H1 (cell line): ENCODE data around the gene NEK9. TPM values are rescaled to one million over a fixed set of nuclear protein-coding genes. Genes with fewer than 3 reads are reported as not detected.

Experiments used
- CTCF ChIA-PET: fragments of 300-600 bp; sonication (Branson Sonifier 250); formaldehyde crosslinking; loops from one replicate; lab custom pipeline; 2021; ENCODE audit not compliant: partially characterized antibody; lab: Charles Lee
- POLR2A ChIA-PET: fragments of 300-600 bp; sonication (Branson Sonifier 250); formaldehyde crosslinking; loops from one replicate; lab custom pipeline; 2021; ENCODE audit warnings: inconsistent platforms; ENCODE audit not compliant: partially characterized antibody; lab: Charles Lee
- DNase-seq, 2 experiments: peaks; one replicate each; pipeline versions ENCODE4 v3.0.0 to v3.0.0-alpha.2; 2010 to 2022; ENCODE audit warnings: low spot score in 2 of 2, low read depth in 1 of 2, mixed read lengths in 1 of 2
- FAIRE-seq: peaks from 2 replicates; lab custom pipeline; 2011; peaks lifted over from hg19 to GRCh38; lab: Jason Lieb, UNC
- H2AFZ ChIP-seq: 2 replicates; pipeline ENCODE4 v1.8.1; 2012; ENCODE audit warnings: low read length, inconsistent platforms
- H2AK5ac ChIP-seq: 2 replicates; pipeline ENCODE4 v1.6.1; 2013; ENCODE audit warnings: low read depth, low read length
- H2BK120ac ChIP-seq: replicated peaks from 2 replicates; pipeline ENCODE3; 2013; ENCODE audit warnings: low read depth, low read length, inconsistent platforms
- H2BK12ac ChIP-seq: 2 replicates; pipeline ENCODE4 v1.6.1; 2013; ENCODE audit warnings: low read depth, low read length
- H2BK15ac ChIP-seq: 2 replicates; pipeline ENCODE4 v1.6.1; 2013; ENCODE audit warnings: low read length
- H2BK20ac ChIP-seq: 2 replicates; pipeline ENCODE4 v1.6.1; 2013; ENCODE audit warnings: low read length
- H2BK5ac ChIP-seq: 2 replicates; pipeline ENCODE4 v1.6.1; 2013; ENCODE audit warnings: low read depth, low read length
- H3K14ac ChIP-seq: 2 replicates; pipeline ENCODE4 v1.6.1; 2013; ENCODE audit warnings: inconsistent platforms; ENCODE audit not compliant: insufficient read length
- H3K18ac ChIP-seq: 2 replicates; pipeline ENCODE4 v1.6.1; 2013; ENCODE audit warnings: low read length; ENCODE audit errors: extremely low read depth
- H3K23ac ChIP-seq: 2 replicates; pipeline ENCODE4 v1.6.1; 2013; ENCODE audit warnings: inconsistent platforms; ENCODE audit not compliant: insufficient read length
- H3K23me2 ChIP-seq: 2 replicates; pipeline ENCODE4 v1.6.1; 2013; ENCODE audit warnings: low read depth, low read length
- H3K27ac ChIP-seq: 2 replicates; pipeline ENCODE4 v1.6.1; 2011; ENCODE audit warnings: low read depth, low read length, inconsistent platforms
- H3K27me3 ChIP-seq, 4 experiments: replicated peaks in 1 of 4; 1 replicate in 1 of 4; 2 replicates in 3 of 4; pipeline versions ENCODE4 v1.6.1 to v1.8.1; 2011 to 2013; ENCODE audit warnings: low read length in 3 of 4, mild to moderate bottlenecking in 3 of 4, inconsistent platforms in 2 of 4, mixed read lengths in 2 of 4, moderate library complexity in 1 of 4; ENCODE audit not compliant: control insufficient read depth in 3 of 4, insufficient read depth in 3 of 4; ENCODE audit errors: extremely low read depth in 1 of 4
- H3K36me3 ChIP-seq, 4 experiments: 2 replicates each; pipeline versions ENCODE4 v1.6.1 to v1.8.1; 2011 to 2013; ENCODE audit warnings: mild to moderate bottlenecking in 4 of 4, low read length in 3 of 4, moderate library complexity in 2 of 4, control low read depth in 1 of 4, inconsistent platforms in 1 of 4; ENCODE audit not compliant: insufficient read depth in 4 of 4, control insufficient read depth in 2 of 4
- H3K4ac ChIP-seq: replicated peaks from 2 replicates; pipeline ENCODE3; 2013; ENCODE audit warnings: low read length, low read depth, mixed read lengths, inconsistent platforms; ENCODE audit not compliant: insufficient read length
- H3K4me1 ChIP-seq, 4 experiments: replicated peaks in 1 of 4; 1 replicate in 1 of 4; 2 replicates in 3 of 4; pipeline versions ENCODE4 v1.6.1 to v1.8.1; 2011 to 2013; ENCODE audit warnings: low read length in 3 of 4, inconsistent platforms in 2 of 4, mixed read lengths in 1 of 4; ENCODE audit not compliant: insufficient read depth in 4 of 4, control insufficient read depth in 3 of 4
- H3K4me2 ChIP-seq, 2 experiments: 2 replicates each; pipeline versions ENCODE4 v1.6.1 to v1.8.1; 2011 to 2013; ENCODE audit warnings: low read depth in 2 of 2, low read length in 2 of 2, control low read depth in 1 of 2, inconsistent platforms in 1 of 2, mild to moderate bottlenecking in 1 of 2; ENCODE audit not compliant: insufficient read depth in 1 of 2
- H3K4me3 ChIP-seq, 4 experiments: fragments of 200-600, 300-600 bp in 1 of 4; sonication (generic), shearing (Covaris generic), sonication (Bioruptor Twin) in 1 of 4; 2 replicates each; pipeline versions ENCODE4 v1.5.1 to v1.8.1; 2011 to 2016; ENCODE audit warnings: low read length in 4 of 4, low read depth in 3 of 4, control low read depth in 2 of 4, inconsistent platforms in 2 of 4, mild to moderate bottlenecking in 2 of 4, mixed read lengths in 1 of 4, moderate library complexity in 1 of 4; ENCODE audit not compliant: insufficient read depth in 2 of 4; ENCODE audit errors: extremely low read depth in 1 of 4
- H3K56ac ChIP-seq: replicated peaks from 2 replicates; pipeline ENCODE3; 2013; ENCODE audit warnings: low read depth, mild to moderate bottlenecking, mixed read lengths, low read length, inconsistent platforms; ENCODE audit not compliant: insufficient read length
- H3K79me1 ChIP-seq: 2 replicates; pipeline ENCODE4 v1.6.1; 2013; ENCODE audit warnings: low read depth, low read length, control low read depth
- H3K79me2 ChIP-seq, 2 experiments: 2 replicates each; pipeline versions ENCODE4 v1.6.1 to v1.8.1; 2012 to 2013; ENCODE audit warnings: low read length in 2 of 2, mild to moderate bottlenecking in 2 of 2, inconsistent platforms in 1 of 2; ENCODE audit not compliant: insufficient read depth in 2 of 2, control insufficient read depth in 1 of 2
- H3K9ac ChIP-seq, 4 experiments: replicated peaks in 1 of 4; 1 replicate in 1 of 4; 2 replicates in 3 of 4; pipeline versions ENCODE4 v1.6.1 to v1.8.1; 2011 to 2013; ENCODE audit warnings: low read depth in 3 of 4, low read length in 3 of 4, control low read depth in 2 of 4, mild to moderate bottlenecking in 2 of 4, moderate library complexity in 2 of 4, inconsistent platforms in 1 of 4; ENCODE audit errors: extremely low read depth in 1 of 4
- H3K9me3 ChIP-seq, 2 experiments: 2 replicates each; pipeline versions ENCODE4 v1.6.1 to v1.8.1; 2012 to 2013; ENCODE audit warnings: mild to moderate bottlenecking in 2 of 2, moderate library complexity in 2 of 2, control low read depth in 1 of 2, inconsistent platforms in 1 of 2, low read depth in 1 of 2, low read length in 1 of 2, mixed read lengths in 1 of 2; ENCODE audit not compliant: insufficient read depth in 2 of 2
- H4K20me1 ChIP-seq, 2 experiments: replicated peaks in 1 of 2; 2 replicates each; pipeline versions ENCODE3 to v1.8.1; 2011 to 2013; ENCODE audit warnings: inconsistent platforms in 2 of 2, low read length in 2 of 2, mild to moderate bottlenecking in 1 of 2; ENCODE audit not compliant: insufficient read depth in 2 of 2, control insufficient read depth in 1 of 2
- H4K5ac ChIP-seq: 2 replicates; pipeline ENCODE4 v1.6.1; 2013; ENCODE audit warnings: low read length, low read depth, mixed read lengths, inconsistent platforms; ENCODE audit not compliant: insufficient read length
- H4K8ac ChIP-seq: 2 replicates; pipeline ENCODE4 v1.8.0; 2013; ENCODE audit warnings: mild to moderate bottlenecking, moderate library complexity, low read length, inconsistent platforms; ENCODE audit not compliant: insufficient read depth; ENCODE audit errors: extremely low read depth
- H4K91ac ChIP-seq: replicated peaks from 2 replicates; pipeline ENCODE3; 2013; ENCODE audit warnings: low read length, mixed read lengths, inconsistent platforms; ENCODE audit not compliant: insufficient read length
- BCL11A ChIP-seq, 2 experiments: IDR thresholded peaks; one replicate each; pipeline ENCODE4 v1.6.1; 2011; ENCODE audit warnings: low read depth in 2 of 2, low read length in 2 of 2, mild to moderate bottlenecking in 2 of 2
- CBX5 ChIP-seq: fragments of 300-800, 300-1000 bp; sonication (generic); IDR thresholded peaks from 2 replicates; pipeline ENCODE4 v1.7.1; 2016; ENCODE audit warnings: antibody characterized with exemption, low read length, low read depth
- CHD2 ChIP-seq: IDR thresholded peaks from 2 replicates; pipeline ENCODE4 v1.6.1; 2012; ENCODE audit warnings: low read length, improper control_type of control experiment
- HDAC2 ChIP-seq, 2 experiments: fragments of 300-600 bp in 1 of 2; sonication (generic) in 1 of 2; IDR thresholded peaks; 2 replicates each; pipeline ENCODE4 v1.6.1; 2011 to 2012; ENCODE audit warnings: low read depth in 2 of 2, low read length in 2 of 2, mild to moderate bottlenecking in 2 of 2, moderate library complexity in 2 of 2, borderline replicate concordance in 1 of 2, inconsistent platforms in 1 of 2
- SIRT6 ChIP-seq: IDR thresholded peaks from one replicate; pipeline ENCODE4 v1.7.1; 2012; ENCODE audit warnings: low read length, inconsistent platforms
- TAF7 ChIP-seq: optimal IDR thresholded peaks from 2 replicates; pipeline ENCODE3; 2011; ENCODE audit warnings: low read depth, mild to moderate bottlenecking, inconsistent platforms, low read length, moderate library complexity, borderline replicate concordance
- TCF12 ChIP-seq: IDR thresholded peaks from 2 replicates; pipeline ENCODE4 v1.6.1; 2011; ENCODE audit warnings: low read depth, mild to moderate bottlenecking, low read length
- WGBS, 2 experiments: shearing (Covaris generic) in 1 of 2; methylation state at CpG; one replicate each; pipeline versions ENCODE4 v1.1.6 to v1.1.7; 2013 to 2015; ENCODE audit warnings: low lambda C conversion rate in 2 of 2, mixed read lengths in 2 of 2, inconsistent platforms in 1 of 2, low coverage in 1 of 2, missing lambda C conversion rate in 1 of 2; ENCODE audit not compliant: insufficient replicate concordance in 2 of 2, insufficient coverage in 1 of 2, insufficient read length in 1 of 2; ENCODE audit errors: extremely low coverage in 1 of 2, missing lambda C conversion rate in 1 of 2; 5-methylcytosine and 5-hydroxymethylcytosine counted together
- polyA plus RNA-seq, 7 experiments: library from polyadenylated mRNA; depleted of rRNA in 3 of 7; stranded (reverse) in 5 of 7; unstranded in 2 of 7; fragments of >200 nt in 5 of 7; fragments of 200-250 nt in 2 of 7; gene quantifications; 1 replicate in 5 of 7; 2 replicates in 1 of 7; 4 replicates in 1 of 7; pipeline versions ENCODE4 v1.2.1 to v1.2.3, GENCODE V29; 2011 to 2013; ENCODE audit warnings: missing spikeins in 2 of 7, mixed read lengths in 2 of 7
- total RNA-seq: library from RNA; stranded (reverse); fragmentation: NEBNext Ultra II Directional; extraction: Animal tissue kit (Norgen Biotek cat#: 25700); gene quantifications from 2 replicates; pipeline ENCODE4 v1.2.1, GENCODE V29; 2021

NEK9 gene
- total and polyA plus RNA-seq, 2 of the 8 experiments (the other 6 are each of a cell fraction or from before 2014, with no cell fraction given), result 16.0 to 43.6 TPM

- H2AK5ac ChIP-seq, result no peak overlapping the region
- no peaks in the 10 kb centered on the region for H3K9me3 ChIP-seq
- peaks cover 0 to 4% (median 1%) of the 10 kb centered on the region in 4 experiments; a peak in 5 of 7 replicates for H3K4me1 ChIP-seq
- H3K4me3 ChIP-seq, result peak overlapping the region; percentile 75 to 89 (median 86)
- H3K27me3 ChIP-seq, result no peaks in the 10 kb centered on the region
- no peak overlapping the region for H3K23ac ChIP-seq
- ChIA-PET POLR2A (interaction anchor here (0.6 to 1.8 kb wide), 18 partner anchors 8 to 299 kb away, joined by 3 to 14 read pairs (median 4); partner anchors contain the start of gene ZC2HC1C), CTCF (interaction anchor here (0.5 to 1.4 kb wide), 8 partner anchors 38 to 1722 kb away, joined by 3 to 4 read pairs (median 3); no protein-coding TSS in a partner anchor)
- H2AFZ ChIP-seq, result no peak overlapping the region
- no peak overlapping the region for H2BK15ac ChIP-seq
- no peaks in the 10 kb centered on the region for H4K20me1 ChIP-seq
- FAIRE-seq (no peak), DNase-seq (no peak)
- no peak overlapping the region for H4K91ac ChIP-seq
- no peak overlapping the region for H3K14ac ChIP-seq
- peak overlapping the region; percentile 4 for H4K5ac ChIP-seq
- no peak overlapping the region for H2BK12ac ChIP-seq
- 0 out of 2 replicates have a peak overlapping the region, but pooled peaks have one; percentile 73 for H2BK5ac ChIP-seq
- H3K79me1 ChIP-seq, result peaks cover 2% of the 10 kb centered on the region
- peak overlapping the region; percentile 63 to 94 (median 80) for H3K9ac ChIP-seq
- H3K79me2 ChIP-seq, result peaks cover 0 to 11% of the 10 kb centered on the region in 2 experiments; a peak in 2 of 4 replicates
- peaks cover 10% of the 10 kb centered on the region for H3K23me2 ChIP-seq
- no peak overlapping the region for H4K8ac ChIP-seq
- WGBS, 2 experiments, result 12% methylated on average over 6 of the region's 6 CpGs; no CpG with 5 or more reads in 1 of the 2 experiments
- no peak overlapping the region for H2BK120ac ChIP-seq
- no peak overlapping the region for H3K18ac ChIP-seq
- TF ChIP-seq TAF7 (no peak), HDAC2 (IDR thresholded peaks at IDR 0.05; ENCODE audit: borderline replicate concordance in 1 of 2, low read depth in 2 of 2, low read length in 2 of 2) (no peak), SIRT6 (no peak), TCF12 (no peak), CHD2 (no peak), CBX5 (no peak), BCL11A (IDR thresholded peaks at IDR 0.05; ENCODE audit: low read depth in 2 of 2, low read length in 2 of 2) (no peak)
- no peak overlapping the region for H3K27ac ChIP-seq
- H3K36me3 ChIP-seq, result no peaks in the 10 kb centered on the region
- H2BK20ac ChIP-seq, result no peak overlapping the region
- no peak overlapping the region for H3K56ac ChIP-seq
- no peak overlapping the region for H3K4ac ChIP-seq
- peak overlapping the region; percentile 83 to 88 for H3K4me2 ChIP-seq
Measured at GRCh38 chr14:75126121-75126544, 715 bp downstream of the NEK9 start.
